ENCODE data around the gene TPR.

TPR gene

GRCh38 chr1:186295980-186296379, 79.1 kb downstream of the TPR start, which contains the start of gene PRG4:
TSS of gene PRG4 (plus strand) at chr1:186296279.
- no peak for DNase-seq
- intact Hi-C loops (cut with DNase I) = no loop called here

- no peak for DNase-seq
- intact Hi-C loops (cut with DNase I) = no loop called here
Measured at GRCh38 chr1:186292875-186293274, 82.2 kb downstream of the TPR start.

- DNase-seq = no peak
- intact Hi-C loops (cut with DNase I) = no loop called here
Measured at GRCh38 chr1:186291271-186291670, 83.8 kb downstream of the TPR start.

- intact Hi-C loops (cut with DNase I) = no loop called here
- no peak for DNase-seq
Measured at GRCh38 chr1:186289943-186290545, 85.0 kb downstream of the TPR start.

GRCh38 chr1:186286615-186287315, 88.3 kb downstream of the TPR start:
- intact Hi-C loops (cut with DNase I) = no loop called here
- no peak for DNase-seq

GRCh38 chr1:186283374-186283773, 91.7 kb downstream of the TPR start:
- intact Hi-C loops (cut with DNase I) = no loop called here
- no peak for DNase-seq

GRCh38 chr1:186282466-186282865, 92.6 kb downstream of the TPR start:
- DNase-seq = no peak
- intact Hi-C loops (cut with DNase I) = no loop called here

- intact Hi-C loops (cut with DNase I) = no loop called here
- DNase-seq = no peak
Measured at GRCh38 chr1:186275822-186276221, 99.2 kb downstream of the TPR start.

- intact Hi-C loops (cut with DNase I) = no loop called here
- no peak for DNase-seq
Measured at GRCh38 chr1:186272486-186272885, 102.6 kb downstream of the TPR start.

GRCh38 chr1:186271032-186271431, 104.0 kb downstream of the TPR start:
- DNase-seq = no peak
- intact Hi-C loops (cut with DNase I) = no loop called here
